HAP-1 (cell line): ENCODE measurements around the gene EFCAB12.

Experiments used
- DNase-seq, 2 experiments: peaks; one replicate each; pipeline ENCODE4 v3.0.0-alpha.2; 2016 to 2020; ENCODE audit warnings: low spot score in 2 of 2
- H3K27me3 ChIP-seq: fragments of 250-450 bp; sonication (Bioruptor Pico); 2 replicates; pipeline ENCODE4 v1.5.1; 2020; ENCODE audit warnings: low read depth, mild to moderate bottlenecking, moderate library complexity
- H3K36me3 ChIP-seq: fragments of 250-450 bp; sonication (Bioruptor Pico); replicated peaks from 2 replicates; pipeline ENCODE4 v1.5.1; 2020; ENCODE audit warnings: mild to moderate bottlenecking
- H3K4me1 ChIP-seq: fragments of 250-450 bp; sonication (Bioruptor Pico); 2 replicates; pipeline ENCODE4 v1.5.1; 2020; ENCODE audit warnings: mild to moderate bottlenecking
- H3K4me3 ChIP-seq: fragments of 250-450 bp; sonication (Bioruptor Pico); 2 replicates; pipeline ENCODE4 v1.5.1; 2020; ENCODE audit warnings: mild to moderate bottlenecking, moderate library complexity
- H3K9me3 ChIP-seq: fragments of 250-450 bp; sonication (Bioruptor Pico); 2 replicates; pipeline ENCODE4 v1.5.1; 2020; ENCODE audit warnings: mild to moderate bottlenecking, moderate library complexity
- in situ Hi-C: fragments of 300-500 bp; cut with MboI; formaldehyde crosslinking; loops from 3 replicates; pipeline ENCODE4 v1.14.3; 2020; ENCODE audit warnings: low sequenced_read_pairs, inconsistent platforms, mixed read lengths

Gene EFCAB12

GRCh38 chr3:129440618-129441190, 12.3 kb upstream of the EFCAB12 start:
- no peaks in the 10 kb centered on the region for H3K9me3 ChIP-seq
- H3K4me3 ChIP-seq, result peak overlapping the region; percentile 90
- H3K4me1 ChIP-seq, result peaks cover 11% of the 10 kb centered on the region
- in situ Hi-C loops, result no loop called here
- no peaks in the 10 kb centered on the region for H3K27me3 ChIP-seq
- H3K36me3 ChIP-seq, result peaks cover 11% of the 10 kb centered on the region
- DNase-seq, result no peak

DNA sequence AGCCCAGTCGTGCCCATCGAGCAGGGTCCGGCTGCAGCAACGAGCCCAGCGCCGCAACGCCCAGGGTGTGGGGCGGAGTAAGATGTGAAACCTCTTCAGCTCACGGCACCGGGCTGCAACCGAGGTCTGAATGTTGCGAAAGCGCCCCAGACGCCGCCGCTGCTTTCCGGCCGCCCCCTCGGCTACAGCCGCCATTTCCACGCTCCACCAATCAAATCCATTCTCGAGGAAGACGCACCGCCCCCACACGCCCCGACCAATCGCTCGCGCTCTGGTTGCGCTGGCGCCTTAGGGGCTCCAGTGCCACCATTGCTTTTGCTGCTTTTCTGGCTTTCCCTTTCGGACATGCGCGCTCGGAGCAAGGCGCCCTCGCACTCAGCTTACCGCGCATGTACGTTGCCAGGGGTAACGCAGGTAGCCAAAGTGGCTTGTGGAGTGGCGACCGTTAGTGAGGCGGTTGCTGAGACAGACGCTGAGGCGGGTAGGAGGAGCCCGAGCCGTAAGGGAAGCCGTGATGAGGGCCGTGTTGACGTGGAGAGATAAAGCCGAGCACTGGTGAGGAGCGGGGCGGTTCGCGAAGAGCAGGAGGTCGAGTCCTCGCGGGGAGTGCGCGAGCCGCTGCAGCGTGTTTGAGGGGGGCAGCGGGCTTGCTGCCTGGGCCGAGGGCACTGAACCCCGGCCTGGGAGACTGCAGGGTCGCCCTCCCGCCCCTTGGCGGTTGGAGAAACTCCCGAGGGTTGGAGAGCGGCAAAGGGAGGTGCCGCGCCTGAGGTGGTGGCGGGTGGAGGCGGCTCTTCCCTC, 11.6 kb upstream of the EFCAB12 start, which contains the start of the genes IFT122 and MBD4:
TSS of gene IFT122 (plus strand) at position 408 of the 801 bp plus-strand sequence. CDS start at position 515, 107 bp downstream.
TSS of gene MBD4 (minus strand) at position 132 of the 801 bp plus-strand sequence. CDS start at position 17, 115 bp downstream.
- in situ Hi-C loops, result no loop called here
- peaks cover 11% of the 10 kb centered on the region for H3K36me3 ChIP-seq
- H3K4me3 ChIP-seq, result peak within 1 kb of the TSS; percentile 90
- peaks cover 11% of the 10 kb centered on the region for H3K4me1 ChIP-seq
- no peaks in the 10 kb centered on the region for H3K9me3 ChIP-seq
- no peaks in the 10 kb centered on the region for H3K27me3 ChIP-seq
- peak; percentile 98 to 99 for DNase-seq

DNA sequence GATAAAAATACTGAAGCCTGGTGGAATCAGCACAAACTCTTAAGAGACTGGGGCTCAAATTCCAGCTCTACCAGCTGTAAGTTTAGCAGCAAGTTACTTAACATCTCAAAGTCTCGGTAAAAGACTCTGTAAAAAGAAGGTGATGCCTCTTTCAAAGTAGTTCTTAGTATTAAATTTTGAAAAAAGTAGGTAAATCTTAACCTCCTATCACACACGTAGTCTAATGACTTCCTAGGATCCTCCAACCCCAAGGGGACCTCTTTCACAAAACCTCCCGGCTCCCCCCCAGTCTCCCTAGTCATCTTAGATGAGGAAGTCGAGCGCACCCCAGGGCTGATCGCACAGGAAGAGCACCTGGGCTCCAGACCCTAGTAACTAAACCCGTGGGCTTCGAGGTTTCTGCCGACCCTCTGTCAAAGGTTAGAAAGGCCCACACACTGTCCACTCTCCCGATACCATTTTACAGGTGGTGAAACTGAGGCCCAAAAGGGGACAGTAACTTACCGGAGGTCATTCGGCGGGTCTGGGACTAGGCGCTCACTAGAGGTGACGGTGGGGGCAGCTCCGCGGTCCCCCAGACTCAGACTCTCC, 10.9 kb upstream of the EFCAB12 start:
- no peaks in the 10 kb centered on the region for H3K27me3 ChIP-seq
- H3K4me3 ChIP-seq, result peak overlapping the region; percentile 90
- peak in 1 of 2 experiments; percentile 32 for DNase-seq
- in situ Hi-C loops, result no loop called here
- H3K4me1 ChIP-seq, result peaks cover 11% of the 10 kb centered on the region
- H3K9me3 ChIP-seq, result no peaks in the 10 kb centered on the region
- peaks cover 11% of the 10 kb centered on the region for H3K36me3 ChIP-seq

- no peaks in the 10 kb centered on the region for H3K9me3 ChIP-seq
- peaks cover 40% of the 10 kb centered on the region for H3K36me3 ChIP-seq
- peaks cover 3% of the 10 kb centered on the region; the same call in 1 of the 2 replicates for H3K4me1 ChIP-seq
- in situ Hi-C loops, result no loop called here
- no peaks in the 10 kb centered on the region for H3K27me3 ChIP-seq
- H3K4me3 ChIP-seq, result no peak overlapping the region
- no peak for DNase-seq
Measured at GRCh38 chr3:129435367-129435766, 6.9 kb upstream of the EFCAB12 start.

DNA sequence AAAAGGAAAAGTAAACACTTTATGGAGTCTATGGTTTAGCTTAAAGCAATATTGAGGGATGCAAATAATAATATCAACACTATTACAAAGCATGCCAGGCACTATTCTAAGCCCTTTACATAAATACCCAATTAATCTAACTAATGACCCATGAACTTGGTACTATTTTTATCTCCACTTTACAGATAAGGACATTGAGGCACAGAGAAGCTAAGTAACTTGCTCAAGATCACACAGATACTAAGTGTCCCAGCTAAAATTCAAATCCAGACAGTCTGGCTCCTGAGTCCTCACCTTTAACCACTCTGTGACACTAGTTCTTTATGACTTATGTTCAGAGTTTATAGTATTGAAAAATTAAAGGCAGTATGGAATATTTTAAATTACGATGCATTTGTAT, 5.7 kb upstream of the EFCAB12 start:
- H3K36me3 ChIP-seq, result peaks cover 40% of the 10 kb centered on the region
- H3K9me3 ChIP-seq, result no peaks in the 10 kb centered on the region
- DNase-seq, result no peak
- H3K4me1 ChIP-seq, result peaks cover 3% of the 10 kb centered on the region; the same call in 1 of the 2 replicates
- in situ Hi-C loops, result no loop called here
- H3K27me3 ChIP-seq, result no peaks in the 10 kb centered on the region
- no peak overlapping the region for H3K4me3 ChIP-seq

DNA sequence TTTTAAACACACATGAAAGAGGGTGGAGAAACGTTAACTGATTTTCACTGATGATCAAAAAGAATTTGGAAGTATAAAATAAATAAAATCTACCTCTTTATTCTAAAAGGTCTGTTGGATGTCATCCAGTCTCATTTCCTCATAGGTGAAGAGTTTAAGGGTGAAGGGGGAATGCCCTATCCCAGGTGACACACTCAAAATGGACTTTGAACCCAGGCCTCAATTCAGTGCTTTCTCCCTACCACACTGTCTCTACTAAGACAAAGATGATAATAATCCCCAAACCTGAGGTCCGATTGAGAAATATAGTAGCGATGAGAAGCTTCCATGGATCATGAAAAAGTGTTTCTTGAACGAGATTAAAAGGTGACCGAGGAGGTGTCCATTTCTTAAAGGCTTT, 5.1 kb upstream of the EFCAB12 start:
- peaks cover 3% of the 10 kb centered on the region; the same call in 1 of the 2 replicates for H3K4me1 ChIP-seq
- H3K9me3 ChIP-seq, result no peaks in the 10 kb centered on the region
- H3K4me3 ChIP-seq, result no peak overlapping the region
- no peak for DNase-seq
- peaks cover 46% of the 10 kb centered on the region for H3K36me3 ChIP-seq
- no peaks in the 10 kb centered on the region for H3K27me3 ChIP-seq
- in situ Hi-C loops, result no loop called here

DNA sequence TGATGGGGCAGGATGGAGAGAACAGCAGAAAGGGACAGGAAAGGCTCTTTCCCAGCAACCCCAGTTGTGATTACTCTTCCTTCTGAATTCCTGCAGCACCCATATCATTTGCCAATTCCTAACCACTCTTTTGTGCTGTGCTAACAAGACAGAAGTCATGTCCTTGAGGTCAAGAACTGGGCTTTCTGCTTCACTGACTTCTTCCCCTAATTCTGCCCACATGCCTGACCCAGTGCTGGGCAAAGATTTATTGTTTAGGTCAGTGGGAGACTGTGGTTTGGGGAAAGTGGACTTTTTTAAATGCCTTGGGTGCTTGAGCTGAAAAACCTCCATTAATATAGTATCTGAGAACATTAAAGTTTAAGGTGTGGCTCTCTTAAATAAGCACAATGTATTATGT, 4.2 kb upstream of the EFCAB12 start:
- Histone ChIP-seq H3K4me3 (no peak overlapping the region), H3K36me3 (peaks cover 45% of the 10 kb centered on the region), H3K27me3 (no peaks in the 10 kb centered on the region), H3K4me1 (no peaks in the 10 kb centered on the region), H3K9me3 (no peaks in the 10 kb centered on the region)
- in situ Hi-C loops, result no loop called here
- no peak for DNase-seq

DNA sequence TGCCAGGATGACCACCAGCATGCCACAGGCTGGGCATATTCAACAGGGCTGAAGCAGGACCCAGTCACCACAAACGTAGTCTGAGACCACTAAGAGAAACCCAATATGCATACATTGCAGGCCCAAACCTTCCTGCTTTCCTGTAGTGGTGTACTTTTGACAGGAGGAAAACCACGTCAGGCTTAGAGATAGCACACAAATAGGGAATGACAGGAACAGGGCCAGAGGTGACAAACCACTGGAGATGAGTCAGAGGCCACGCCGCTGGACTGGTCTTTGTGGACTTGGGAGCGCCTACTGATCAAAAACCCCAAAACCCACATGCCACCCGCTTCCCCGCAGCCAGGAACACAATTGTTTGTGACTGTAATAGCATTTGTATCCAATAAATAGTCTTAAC, 3.6 kb upstream of the EFCAB12 start:
- H3K4me1 ChIP-seq, result no peaks in the 10 kb centered on the region
- DNase-seq, result no peak
- in situ Hi-C loops, result no loop called here
- H3K9me3 ChIP-seq, result no peaks in the 10 kb centered on the region
- H3K27me3 ChIP-seq, result no peaks in the 10 kb centered on the region
- no peak overlapping the region for H3K4me3 ChIP-seq
- peaks cover 39% of the 10 kb centered on the region for H3K36me3 ChIP-seq

- DNase-seq, result peak in 1 of 2 experiments; percentile 4
- no peaks in the 10 kb centered on the region for H3K4me1 ChIP-seq
- H3K4me3 ChIP-seq, result no peak overlapping the region
- in situ Hi-C loops, result no loop called here
- no peaks in the 10 kb centered on the region for H3K27me3 ChIP-seq
- peaks cover 35% of the 10 kb centered on the region for H3K36me3 ChIP-seq
- H3K9me3 ChIP-seq, result no peaks in the 10 kb centered on the region
Measured at GRCh38 chr3:129429602-129430001, 1.2 kb upstream of the EFCAB12 start.

DNA sequence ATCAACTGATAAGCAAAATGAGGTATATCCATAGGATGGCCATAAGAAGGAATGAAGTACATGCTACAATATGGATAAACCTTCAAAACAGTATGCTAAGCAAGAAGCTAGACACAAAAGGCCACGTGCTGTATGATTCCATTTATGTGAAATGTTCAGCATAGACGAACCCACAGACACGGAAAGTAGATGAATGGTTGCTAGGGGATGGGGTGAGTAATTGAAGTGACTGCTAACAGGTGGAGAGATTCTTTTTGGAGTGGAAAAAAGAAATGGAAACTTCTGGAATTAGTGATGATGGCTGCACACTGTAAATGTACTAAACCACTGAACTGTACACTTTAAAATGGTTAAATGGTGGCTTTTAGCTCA, 630 bp upstream of the EFCAB12 start:
- peaks cover 5% of the 10 kb centered on the region; the same call in 1 of the 2 replicates for H3K4me1 ChIP-seq
- H3K9me3 ChIP-seq, result no peaks in the 10 kb centered on the region
- H3K4me3 ChIP-seq, result no peak overlapping the region
- no peak for DNase-seq
- no peaks in the 10 kb centered on the region for H3K27me3 ChIP-seq
- in situ Hi-C loops, result no loop called here
- peaks cover 35% of the 10 kb centered on the region for H3K36me3 ChIP-seq

DNA sequence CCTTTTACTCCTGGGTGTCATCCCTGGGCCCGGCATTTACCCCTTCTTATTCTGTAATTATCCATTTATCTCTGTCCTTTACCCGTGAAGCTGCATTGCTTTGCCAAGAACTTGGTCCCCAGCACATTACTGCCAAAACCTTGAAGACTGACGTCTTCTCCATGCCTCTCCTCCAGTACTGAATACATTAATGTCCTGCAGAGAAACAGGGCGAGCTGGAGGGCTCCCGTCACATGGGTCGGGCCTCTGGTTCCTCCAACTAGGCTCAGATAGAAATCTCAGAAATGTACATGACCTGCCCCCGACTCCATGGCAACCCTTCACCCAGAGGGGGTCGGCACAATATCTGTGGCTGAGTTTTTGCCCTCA, 445 bp downstream of the EFCAB12 start:
- in situ Hi-C loops, result no loop called here
- DNase-seq, result peak in 1 of 2 experiments; percentile 5
- Histone ChIP-seq H3K4me1 (peaks cover 6% of the 10 kb centered on the region; the same call in 1 of the 2 replicates), H3K4me3 (no peak overlapping the region), H3K27me3 (no peaks in the 10 kb centered on the region), H3K9me3 (no peaks in the 10 kb centered on the region), H3K36me3 (peaks cover 28% of the 10 kb centered on the region)

- DNase-seq, result no peak
- no peak overlapping the region for H3K4me3 ChIP-seq
- no peaks in the 10 kb centered on the region for H3K9me3 ChIP-seq
- in situ Hi-C loops, result no loop called here
- H3K27me3 ChIP-seq, result no peaks in the 10 kb centered on the region
- peaks cover 6% of the 10 kb centered on the region for H3K36me3 ChIP-seq
- H3K4me1 ChIP-seq, result peaks cover 6% of the 10 kb centered on the region; the same call in 1 of the 2 replicates
Measured at GRCh38 chr3:129425619-129426018, 2.8 kb downstream of the EFCAB12 start.

DNA sequence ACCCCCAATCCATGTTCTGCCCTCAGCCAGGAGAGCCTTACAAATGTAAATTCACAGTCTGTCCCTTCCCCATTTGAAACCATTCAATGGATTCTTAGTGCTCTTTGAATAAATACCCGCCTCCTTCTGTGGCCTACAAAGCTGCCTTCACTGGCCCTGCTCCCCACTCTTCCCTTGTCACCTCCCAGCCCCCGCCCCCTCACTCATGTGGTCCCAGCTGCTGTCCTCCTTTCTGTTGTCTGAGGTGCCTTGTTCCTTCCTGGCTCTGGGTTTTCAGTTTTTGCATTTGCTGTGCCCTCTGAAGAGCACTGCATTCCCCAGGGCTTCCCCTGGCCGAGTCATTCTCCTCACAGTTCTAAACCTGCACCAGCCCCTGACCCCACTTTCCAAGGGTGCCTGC, 3.2 kb downstream of the EFCAB12 start:
- H3K36me3 ChIP-seq, result peaks cover 6% of the 10 kb centered on the region
- no peaks in the 10 kb centered on the region for H3K27me3 ChIP-seq
- peaks cover 6% of the 10 kb centered on the region; the same call in 1 of the 2 replicates for H3K4me1 ChIP-seq
- DNase-seq, result no peak
- H3K4me3 ChIP-seq, result no peak overlapping the region
- H3K9me3 ChIP-seq, result no peaks in the 10 kb centered on the region
- in situ Hi-C loops, result no loop called here
